GM19395 (cell line): ENCODE measurements around the gene SPOCK2.
"Not testable (repeated sequence)": the region's sequence is repeated elsewhere in the genome, so short reads cannot be mapped to it uniquely, and the experiment has no call there.

ENCODE experiments used
- ATAC-seq: cut with Tn5 transposase; IDR thresholded peaks from one replicate; pipeline ENCODE4 v1.9.1; 2021; ENCODE audit warnings: mild to moderate bottlenecking, moderate library complexity; ENCODE audit not compliant: unreplicated experiment

The SPOCK2 gene

DNA sequence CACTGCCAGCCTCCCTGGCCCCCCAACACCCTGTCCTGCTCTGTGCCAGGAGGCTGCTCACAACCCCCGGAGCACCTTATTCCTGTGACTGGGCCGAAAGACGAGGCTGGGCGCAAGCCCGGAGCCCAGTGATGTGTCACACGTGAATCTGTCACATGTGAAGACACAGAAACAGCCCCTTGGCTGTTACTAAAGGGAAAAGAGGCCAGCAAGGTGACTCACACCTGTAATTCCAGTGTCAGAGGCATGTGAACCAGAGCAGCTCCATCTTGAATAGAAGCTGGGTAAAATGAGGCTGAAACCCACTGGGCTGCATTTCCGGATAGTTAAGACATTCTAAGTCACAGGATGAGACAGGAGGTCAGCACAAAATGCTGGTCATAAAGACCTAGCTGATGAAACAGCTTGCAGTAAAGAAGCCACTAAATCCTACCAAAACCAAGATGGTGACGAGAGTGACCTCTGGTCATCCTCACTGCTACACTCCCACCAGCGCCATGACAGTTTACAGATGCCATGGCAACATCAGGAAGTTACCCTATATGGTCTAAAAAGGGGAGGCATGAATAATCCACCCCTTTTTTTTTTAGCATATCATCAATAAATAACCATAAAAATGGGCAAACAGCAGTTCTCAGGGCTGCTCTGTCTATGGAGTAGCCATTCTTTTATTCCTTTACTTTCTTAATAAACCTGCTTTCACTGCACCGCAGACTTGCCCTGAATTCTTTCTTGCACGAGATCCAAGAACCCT, 55.8 kb downstream of the SPOCK2 start:
- not testable (repeated sequence) for ATAC-seq

DNA sequence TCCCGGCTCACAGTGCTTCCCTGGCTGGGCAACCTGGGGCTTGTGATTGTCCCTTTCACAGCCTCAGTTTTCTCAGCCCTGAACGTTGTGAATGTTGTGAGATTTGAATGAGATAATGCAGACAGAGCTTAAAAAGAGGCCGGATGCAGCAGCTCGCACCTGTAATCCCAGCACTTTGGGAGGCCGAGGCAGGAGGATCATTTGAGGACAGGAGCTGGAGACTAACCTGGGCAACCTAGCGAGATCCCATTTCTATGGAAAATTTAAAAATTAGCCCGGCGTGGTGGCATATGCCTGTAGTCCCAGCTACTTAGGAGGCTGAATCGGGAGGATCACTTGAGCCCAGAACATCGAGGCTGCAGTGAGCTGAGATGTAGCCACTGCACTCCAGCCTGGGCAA, 56.6 kb downstream of the SPOCK2 start:
- no peak for ATAC-seq

GRCh38 chr10:72030762-72031543, 57.4 kb downstream of the SPOCK2 start:
- ATAC-seq = no peak

DNA sequence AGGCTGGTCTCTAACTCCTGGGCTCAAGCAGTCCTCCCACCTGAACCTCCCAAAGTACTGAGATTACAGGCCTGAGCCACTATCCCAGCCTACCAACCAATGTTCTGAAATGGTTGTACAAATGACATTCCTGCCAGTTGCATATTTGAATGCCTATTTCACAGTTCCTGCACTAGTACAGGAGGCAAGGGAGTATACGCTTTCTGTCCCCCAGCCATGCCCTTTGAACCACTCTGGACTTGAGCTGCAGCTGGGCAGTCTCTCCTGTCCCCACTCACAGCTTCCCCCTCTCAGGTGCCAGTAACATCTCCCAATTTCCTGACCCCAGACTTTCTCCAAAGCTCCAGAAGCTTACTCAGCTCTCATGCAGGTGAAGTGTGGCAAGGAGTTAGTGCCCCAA, 58.9 kb downstream of the SPOCK2 start:
- no peak for ATAC-seq

DNA sequence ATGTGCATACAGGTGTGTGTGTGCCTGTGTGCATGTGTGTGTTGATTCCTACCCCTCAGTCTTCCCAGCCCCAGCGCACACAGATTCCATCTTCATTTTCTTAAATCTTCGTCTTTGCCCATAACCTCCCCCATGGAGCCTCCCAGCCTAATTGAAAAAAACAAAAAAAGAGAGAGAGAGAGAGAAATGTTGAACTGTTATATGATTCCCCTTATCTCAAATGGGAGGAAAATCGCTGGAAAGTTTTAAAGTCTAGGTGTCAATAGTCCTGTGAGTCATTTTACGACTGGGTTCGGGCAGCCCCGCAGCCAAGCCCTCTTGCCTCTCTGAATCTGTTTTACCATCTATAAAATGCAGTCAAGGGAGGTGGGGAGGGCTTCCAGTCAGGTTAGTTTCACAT, 60.9 kb downstream of the SPOCK2 start:
- ATAC-seq = no peak

DNA sequence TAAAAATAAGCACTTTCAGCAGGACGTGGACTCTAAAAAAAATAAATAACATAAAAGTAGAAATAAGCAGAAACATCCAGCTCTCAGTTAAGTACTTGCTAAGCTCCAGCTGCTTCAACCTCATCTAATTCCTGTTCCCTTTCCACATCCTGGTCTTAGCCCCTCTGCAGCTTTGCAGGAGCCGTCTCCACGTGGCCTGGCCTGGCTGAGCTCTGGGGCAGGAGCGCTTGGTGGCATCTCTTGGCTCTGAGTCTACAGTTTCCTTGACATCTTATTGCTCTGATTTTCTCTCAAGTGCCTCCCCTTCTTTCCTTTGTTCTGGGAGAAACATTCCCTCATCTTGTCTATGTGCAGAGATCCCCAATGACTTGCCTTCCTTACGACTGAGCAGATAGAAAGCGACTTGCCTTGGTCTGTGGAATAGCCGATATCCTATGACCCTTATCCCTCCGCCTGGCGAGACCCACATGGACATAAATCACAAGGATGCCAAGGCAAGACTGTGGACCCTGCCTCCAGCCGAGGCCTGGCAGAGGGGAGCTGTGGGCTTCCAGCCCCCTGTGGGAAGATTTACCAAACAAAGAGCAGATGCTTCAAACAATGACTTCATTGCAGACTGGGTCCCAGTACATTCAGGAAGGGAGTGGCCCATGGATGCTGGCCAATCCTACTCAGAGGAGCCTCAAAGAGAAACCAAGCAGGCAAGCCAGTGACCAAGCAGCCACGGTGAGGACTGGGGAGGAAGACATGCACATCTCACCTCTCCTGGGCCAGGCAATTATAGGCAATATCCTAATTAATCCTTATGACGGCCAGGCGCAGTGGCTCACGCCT, 61.9 kb downstream of the SPOCK2 start:
- ATAC-seq = no peak

DNA sequence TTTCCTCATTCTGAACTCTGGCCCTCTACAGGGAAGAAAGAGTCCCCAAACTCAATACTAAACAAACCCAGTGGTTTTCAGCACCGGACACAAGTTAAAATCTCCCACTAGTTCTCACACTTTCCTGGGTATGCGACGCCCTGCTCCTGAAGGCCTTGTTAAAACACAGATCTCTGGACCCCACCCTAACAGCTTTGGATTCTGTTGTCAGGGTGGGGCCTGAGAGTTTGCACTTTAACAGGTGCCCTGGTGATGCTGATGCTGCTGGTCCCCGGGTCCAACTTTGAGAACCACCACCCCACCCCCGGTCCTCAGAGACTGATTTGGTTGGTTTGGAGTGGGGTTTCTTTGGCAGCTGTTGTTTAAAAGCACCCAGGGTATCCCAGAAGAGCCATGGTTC, 62.5 kb downstream of the SPOCK2 start:
- no peak for ATAC-seq

DNA sequence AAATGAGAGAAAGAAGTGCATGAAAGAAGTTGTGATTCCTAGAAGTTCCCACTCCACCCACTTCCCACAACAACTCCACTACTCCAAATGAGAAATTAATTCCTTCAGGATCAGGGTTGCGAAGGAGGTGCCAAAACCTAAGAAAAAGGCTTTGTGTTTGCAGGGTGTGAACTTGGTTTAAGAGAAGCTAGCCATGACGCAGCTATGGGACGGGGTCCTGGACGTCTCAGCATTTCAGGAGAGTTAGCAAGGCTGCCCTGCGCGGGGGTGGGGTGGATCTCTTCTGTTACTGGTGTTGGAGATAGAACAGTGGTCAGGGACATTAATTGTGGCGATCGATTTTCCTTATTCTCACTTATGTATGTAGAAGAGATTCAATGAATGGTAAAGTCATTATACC, 63.0 kb downstream of the SPOCK2 start:
- ATAC-seq = no peak

DNA sequence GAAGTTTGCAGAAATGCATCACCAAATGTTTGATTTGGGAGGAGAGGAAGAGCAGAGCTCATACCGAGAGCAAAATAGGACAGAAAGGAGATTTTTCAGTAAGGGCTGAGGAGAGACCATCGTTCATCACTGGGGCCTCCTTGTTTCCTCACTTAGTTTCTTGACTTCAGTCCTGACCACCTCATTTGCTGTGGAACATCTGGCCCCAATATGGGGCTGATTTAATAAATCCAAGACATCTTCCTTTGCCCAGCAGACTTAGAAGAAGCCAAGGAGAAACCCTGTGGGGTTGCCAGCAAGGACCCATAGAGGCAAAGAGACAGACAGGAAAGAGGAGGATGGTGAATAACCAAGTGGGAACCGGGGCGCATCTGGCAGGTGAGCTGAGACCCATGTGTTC, 63.8 kb downstream of the SPOCK2 start:
- no peak for ATAC-seq

GRCh38 chr10:72022228-72022627, 66.1 kb downstream of the SPOCK2 start:
- ATAC-seq = no peak

GRCh38 chr10:72020914-72021809, 67.2 kb downstream of the SPOCK2 start:
- ATAC-seq = no peak

- ATAC-seq = no peak
Measured at GRCh38 chr10:72019085-72019876, 69.1 kb downstream of the SPOCK2 start.

- ATAC-seq = no peak
Measured at GRCh38 chr10:72016608-72017300, 71.6 kb downstream of the SPOCK2 start.

GRCh38 chr10:72015841-72016240, 72.5 kb downstream of the SPOCK2 start:
- ATAC-seq = no peak

DNA sequence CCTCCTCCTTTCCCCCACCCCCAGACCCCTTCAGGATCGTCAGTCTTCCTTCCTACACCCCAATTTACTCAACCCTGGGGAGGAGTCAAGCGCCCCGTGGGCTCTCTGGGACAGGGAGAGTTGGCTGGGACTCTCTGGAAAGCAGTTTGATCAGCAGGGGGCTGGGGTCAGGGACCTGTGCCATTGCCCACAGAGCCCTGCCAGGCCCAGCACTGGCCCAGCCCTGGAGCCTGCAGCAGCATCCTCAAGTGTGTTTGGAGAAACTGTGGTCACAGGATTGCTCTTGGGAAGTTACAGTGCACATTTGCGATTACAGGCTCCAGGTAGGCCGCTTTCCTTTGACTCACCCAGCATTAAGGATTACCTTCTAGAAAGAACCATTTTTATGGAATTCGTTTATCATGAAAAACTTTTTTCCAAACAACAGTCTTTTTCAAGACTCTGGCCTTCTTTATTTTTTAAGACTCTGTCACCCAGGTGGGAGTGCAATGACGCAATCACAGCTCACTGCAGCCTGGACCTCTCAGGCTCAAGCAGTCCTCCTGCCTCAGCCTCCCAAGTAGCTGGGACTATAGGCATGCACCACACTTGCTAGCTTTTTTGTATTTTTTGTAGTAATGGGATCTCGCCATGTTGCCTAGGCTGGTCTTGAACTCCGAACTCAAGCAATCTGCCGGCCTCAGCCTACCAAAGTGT, 73.4 kb downstream of the SPOCK2 start:
- no peak for ATAC-seq

GRCh38 chr10:72014197-72014596, 74.2 kb downstream of the SPOCK2 start:
- ATAC-seq = no peak

DNA sequence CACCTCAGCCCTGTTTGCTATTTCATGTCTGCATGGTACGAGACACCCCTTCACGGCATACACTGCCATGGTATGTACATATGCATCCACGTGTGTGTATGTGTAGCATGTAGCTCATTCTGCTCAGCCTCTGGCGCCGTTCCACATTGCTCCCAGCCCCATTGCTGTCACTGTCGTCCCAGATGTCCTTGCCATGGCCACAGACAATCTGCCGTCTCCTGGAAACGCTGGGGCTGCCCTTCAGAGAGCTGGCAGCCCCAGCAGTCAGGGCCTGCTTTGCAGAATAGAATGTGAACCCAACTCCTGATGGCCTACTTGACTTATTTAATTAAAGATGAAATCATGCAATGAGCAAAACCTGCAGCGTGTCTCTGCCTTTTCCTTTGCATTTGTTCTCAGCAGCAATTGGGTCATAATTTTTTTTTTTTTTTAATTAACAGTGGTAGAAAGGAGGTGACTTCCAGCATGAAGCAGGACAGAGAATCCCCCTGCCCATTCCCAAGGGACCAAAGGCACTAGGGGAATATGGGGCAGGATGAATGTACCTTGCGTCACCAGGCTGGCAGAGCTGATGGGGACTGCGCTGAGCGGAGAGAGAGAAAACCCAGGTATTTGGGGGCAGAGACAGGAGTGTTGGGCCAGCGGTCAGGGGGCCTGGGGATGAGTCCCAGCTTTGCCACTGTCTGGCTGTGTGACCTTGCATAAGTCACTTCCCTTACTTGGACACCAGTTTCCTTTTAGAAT, 75.0 kb downstream of the SPOCK2 start:
- no peak for ATAC-seq

DNA sequence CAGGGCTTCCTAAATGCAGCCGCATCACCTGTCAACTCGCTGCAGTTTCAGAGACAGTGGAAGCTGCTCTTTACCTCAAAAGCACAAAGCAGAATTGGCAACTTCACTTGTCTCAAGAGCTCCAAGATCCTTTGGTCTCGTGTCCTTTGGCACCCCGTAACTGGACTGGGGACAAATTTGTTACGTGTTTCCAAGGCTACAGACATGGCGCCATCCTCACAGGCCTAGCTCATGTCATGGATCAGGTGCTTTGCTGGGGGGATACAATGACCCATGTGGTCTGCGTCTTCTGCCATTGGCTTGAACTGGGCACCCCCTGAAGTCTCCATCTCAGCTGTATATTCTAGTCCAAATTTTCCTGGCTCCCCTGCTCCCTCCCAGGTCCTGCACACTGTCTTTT, 75.6 kb downstream of the SPOCK2 start:
- no peak for ATAC-seq
